ENCODE results near the gene HDGFL2.

HDGFL2 gene

DNA sequence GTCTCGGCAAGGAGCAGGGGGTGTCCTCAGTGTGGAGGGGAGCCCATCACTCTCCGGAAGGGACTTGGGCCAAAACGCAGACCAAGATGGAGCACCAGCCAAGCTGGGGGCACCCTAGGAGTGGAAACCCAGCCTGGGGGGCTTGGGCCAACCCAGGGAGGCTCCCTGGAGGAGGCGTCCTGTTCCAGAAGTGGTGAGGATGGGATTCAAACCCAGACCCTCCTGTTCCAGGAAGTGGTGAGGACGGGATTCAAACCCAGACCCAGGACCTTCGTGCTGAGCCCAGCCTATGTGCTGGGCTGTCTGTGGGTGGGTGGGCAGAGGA is 47.0 kb downstream of the HDGFL2 start:
- Histone ChIP-seq H2AFZ (ENCODE audit: low read depth, low read length) (no peak overlapping the region), H3K79me2 (ENCODE audit: insufficient read depth, low read length) (no peaks in the 10 kb centered on the region), H4K20me1 (ENCODE audit: insufficient read depth, low read length) (no peaks in the 10 kb centered on the region), H3K36me3 (ENCODE audit: insufficient read depth, low read length) (no peaks in the 10 kb centered on the region), H3K9ac (ENCODE audit: low read depth, low read length) (no peak overlapping the region), H3K27me3 (ENCODE audit: insufficient read depth, low read length, poor library complexity) (no peaks in the 10 kb centered on the region), H3K4me2 (ENCODE audit: insufficient read depth, low read length) (no peak overlapping the region), H3K9me3 (ENCODE audit: insufficient read depth, low read length, severe bottlenecking) (no peaks in the 10 kb centered on the region), H3K27ac (ENCODE audit: low read length) (no peak overlapping the region), H3K4me3 (ENCODE audit: low read depth in 1 of 2, low read length in 2 of 2) (no peak overlapping the region), H3K4me1 (ENCODE audit: insufficient read depth, low read length) (no peaks in the 10 kb centered on the region)
- no peak for ATAC-seq (ENCODE audit: insufficient read depth, low read depth)
- no peak for DNase-seq
- TF ChIP-seq, protein P1, sequence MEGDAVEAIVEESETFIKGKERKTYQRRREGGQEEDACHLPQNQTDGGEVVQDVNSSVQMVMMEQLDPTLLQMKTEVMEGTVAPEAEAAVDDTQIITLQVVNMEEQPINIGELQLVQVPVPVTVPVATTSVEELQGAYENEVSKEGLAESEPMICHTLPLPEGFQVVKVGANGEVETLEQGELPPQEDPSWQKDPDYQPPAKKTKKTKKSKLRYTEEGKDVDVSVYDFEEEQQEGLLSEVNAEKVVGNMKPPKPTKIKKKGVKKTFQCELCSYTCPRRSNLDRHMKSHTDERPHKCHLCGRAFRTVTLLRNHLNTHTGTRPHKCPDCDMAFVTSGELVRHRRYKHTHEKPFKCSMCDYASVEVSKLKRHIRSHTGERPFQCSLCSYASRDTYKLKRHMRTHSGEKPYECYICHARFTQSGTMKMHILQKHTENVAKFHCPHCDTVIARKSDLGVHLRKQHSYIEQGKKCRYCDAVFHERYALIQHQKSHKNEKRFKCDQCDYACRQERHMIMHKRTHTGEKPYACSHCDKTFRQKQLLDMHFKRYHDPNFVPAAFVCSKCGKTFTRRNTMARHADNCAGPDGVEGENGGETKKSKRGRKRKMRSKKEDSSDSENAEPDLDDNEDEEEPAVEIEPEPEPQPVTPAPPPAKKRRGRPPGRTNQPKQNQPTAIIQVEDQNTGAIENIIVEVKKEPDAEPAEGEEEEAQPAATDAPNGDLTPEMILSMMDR (IDR thresholded peaks at IDR 0.05; ENCODE audit: borderline replicate concordance, extremely low read depth, low read length, poor library complexity, severe bottlenecking), result no peak
- TF ChIP-seq EZH2 (IDR thresholded peaks at IDR 0.05; ENCODE audit: borderline replicate concordance, low read depth, low read length, severe bottlenecking), result no peak

DNA sequence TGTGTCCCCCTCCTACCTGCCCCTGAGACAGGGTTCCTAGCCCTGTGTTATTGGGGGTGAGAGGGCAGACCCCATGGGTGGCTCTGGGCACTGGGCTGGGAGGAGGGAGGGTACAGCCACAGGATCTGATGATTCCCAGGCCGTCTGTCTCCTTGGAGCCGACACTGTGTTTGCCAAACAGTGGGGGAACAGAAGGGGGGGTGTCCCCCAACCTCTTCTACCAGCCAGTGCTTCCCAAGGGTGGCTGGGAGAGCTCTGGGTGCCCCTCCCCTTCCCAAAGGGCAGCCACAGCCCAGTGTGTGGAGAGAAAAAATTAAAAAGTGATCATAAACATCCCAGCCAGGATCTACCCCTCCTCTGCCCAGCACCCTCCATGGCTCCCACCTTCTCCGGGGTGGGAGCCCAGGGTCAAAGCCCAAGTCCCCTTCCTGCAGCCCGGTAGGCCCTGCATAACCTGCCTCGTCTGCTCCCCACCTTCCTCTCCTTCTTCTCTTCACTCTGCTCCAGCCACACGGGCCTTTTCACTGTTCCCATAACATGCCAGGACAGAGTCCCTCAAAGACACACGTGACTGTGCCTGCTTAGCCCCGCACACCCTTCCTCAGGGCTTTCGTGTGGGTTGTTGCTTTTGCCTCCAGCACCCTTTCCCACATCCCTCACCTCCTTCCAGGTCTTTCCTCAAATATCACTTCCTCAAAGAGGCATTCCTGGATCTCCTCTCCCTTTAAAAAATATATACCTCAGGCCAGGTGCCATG is 47.6 kb downstream of the HDGFL2 start:
- Histone ChIP-seq H4K20me1 (ENCODE audit: insufficient read depth, low read length) (no peaks in the 10 kb centered on the region), H3K4me3 (ENCODE audit: low read depth in 1 of 2, low read length in 2 of 2) (no peak overlapping the region), H3K79me2 (ENCODE audit: insufficient read depth, low read length) (no peaks in the 10 kb centered on the region), H3K4me1 (ENCODE audit: insufficient read depth, low read length) (no peaks in the 10 kb centered on the region), H3K27ac (ENCODE audit: low read length) (no peak overlapping the region), H3K9ac (ENCODE audit: low read depth, low read length) (no peak overlapping the region), H2AFZ (ENCODE audit: low read depth, low read length) (no peak overlapping the region), H3K9me3 (ENCODE audit: insufficient read depth, low read length, severe bottlenecking) (no peaks in the 10 kb centered on the region), H3K36me3 (ENCODE audit: insufficient read depth, low read length) (no peaks in the 10 kb centered on the region), H3K4me2 (ENCODE audit: insufficient read depth, low read length) (no peak overlapping the region), H3K27me3 (ENCODE audit: insufficient read depth, low read length, poor library complexity) (no peaks in the 10 kb centered on the region)
- TF ChIP-seq EZH2 (IDR thresholded peaks at IDR 0.05; ENCODE audit: borderline replicate concordance, low read depth, low read length, severe bottlenecking), result no peak
- TF ChIP-seq, protein P1 (IDR thresholded peaks at IDR 0.05; ENCODE audit: borderline replicate concordance, extremely low read depth, low read length, poor library complexity, severe bottlenecking), result no peak
- DNase-seq (no peak), ATAC-seq (ENCODE audit: insufficient read depth, low read depth) (no peak)

DNA sequence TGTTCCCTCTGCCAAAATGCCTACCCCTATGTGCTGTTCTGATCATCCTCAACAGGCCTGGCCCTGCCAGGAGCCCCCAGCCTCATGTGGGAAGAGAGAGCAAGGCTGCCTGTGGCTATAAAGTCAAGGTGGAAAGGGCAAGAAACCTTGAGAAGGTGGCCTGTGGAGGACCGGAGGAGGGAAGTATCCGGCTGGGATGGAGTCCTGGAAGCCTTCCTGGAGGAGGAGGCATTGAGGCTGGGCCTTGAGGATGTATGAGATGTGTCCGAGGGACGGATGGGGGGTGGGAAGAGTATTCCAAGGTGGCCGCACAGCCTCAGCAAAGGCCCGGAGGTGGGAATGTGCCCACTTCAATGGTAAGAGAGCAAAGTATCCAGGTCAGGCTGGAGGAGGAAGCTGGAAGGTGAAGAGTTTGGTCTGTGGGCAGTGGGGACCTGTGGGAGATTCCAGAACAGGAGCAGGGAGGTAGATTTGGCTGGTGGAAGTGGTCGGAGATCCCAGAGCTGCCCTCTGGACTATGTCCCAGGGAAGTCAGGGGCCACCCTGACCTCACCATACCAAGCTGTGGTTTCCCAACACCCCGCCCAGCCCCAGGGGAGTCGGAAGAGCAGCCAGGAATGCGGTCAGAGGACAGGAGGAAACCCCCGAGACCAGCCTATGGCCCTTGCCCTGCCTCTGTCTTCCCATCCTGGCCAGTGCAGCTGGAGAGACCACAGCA is 49.2 kb downstream of the HDGFL2 start:
- no peaks in the 10 kb centered on the region for H3K79me2 ChIP-seq (ENCODE audit: insufficient read depth, low read length)
- H3K27me3 ChIP-seq (ENCODE audit: insufficient read depth, low read length, poor library complexity), result no peaks in the 10 kb centered on the region
- H3K36me3 ChIP-seq (ENCODE audit: insufficient read depth, low read length), result no peaks in the 10 kb centered on the region
- no peak overlapping the region for H3K9ac ChIP-seq (ENCODE audit: low read depth, low read length)
- ATAC-seq (ENCODE audit: insufficient read depth, low read depth), result no peak
- no peaks in the 10 kb centered on the region for H3K4me1 ChIP-seq (ENCODE audit: insufficient read depth, low read length)
- TF ChIP-seq EZH2 (IDR thresholded peaks at IDR 0.05; ENCODE audit: borderline replicate concordance, low read depth, low read length, severe bottlenecking), result no peak
- TF ChIP-seq, protein P1 (IDR thresholded peaks at IDR 0.05; ENCODE audit: borderline replicate concordance, extremely low read depth, low read length, poor library complexity, severe bottlenecking), result no peak
- no peak overlapping the region for H3K4me2 ChIP-seq (ENCODE audit: insufficient read depth, low read length)
- no peak overlapping the region for H3K27ac ChIP-seq (ENCODE audit: low read length)
- DNase-seq, result no peak
- H4K20me1 ChIP-seq (ENCODE audit: insufficient read depth, low read length), result no peaks in the 10 kb centered on the region
- no peaks in the 10 kb centered on the region for H3K9me3 ChIP-seq (ENCODE audit: insufficient read depth, low read length, severe bottlenecking)
- H3K4me3 ChIP-seq (ENCODE audit: low read depth in 1 of 2, low read length in 2 of 2), result no peak overlapping the region
- no peak overlapping the region for H2AFZ ChIP-seq (ENCODE audit: low read depth, low read length)
